ENCODE measurements around the gene AOPEP. TPM values are rescaled to one million over a fixed set of nuclear protein-coding genes. Genes with fewer than 3 reads are reported as not detected.

AOPEP gene
- total RNA-seq, 4 donors from 2014 or later, result 252 to 375 (median 312) TPM

DNA sequence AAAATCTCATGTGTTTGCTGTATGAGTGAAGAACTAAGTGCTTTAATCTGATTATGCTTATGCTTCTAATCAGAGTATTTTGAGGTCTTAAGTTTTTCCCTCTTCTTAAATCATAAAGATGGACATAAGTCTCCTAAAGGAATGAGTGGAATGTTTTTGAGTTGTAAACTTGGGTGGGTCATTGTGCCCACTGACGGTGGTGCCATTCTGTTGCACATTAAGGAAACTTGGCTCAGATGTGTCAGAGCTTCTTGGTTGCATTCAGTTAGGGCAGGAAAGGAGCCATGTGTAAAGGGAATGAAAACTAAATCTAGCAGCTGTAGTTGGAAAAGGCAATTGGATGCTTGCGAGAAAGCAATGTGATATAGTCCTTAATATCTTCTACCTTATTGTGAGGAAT is 334.4 kb downstream of the AOPEP start:
- Histone ChIP-seq H3K27me3 (no peaks in the 10 kb centered on the region), H3K27ac (peak overlapping the region in 3 of 4 donors; percentile 65 to 89 (median 87)), H3K4me3 (no peak overlapping the region), H3K36me3 (peaks cover 0 to 36% of the 10 kb centered on the region in 2 donors), H3K4me1 (peaks cover 4 to 100% (median 76%) of the 10 kb centered on the region in 3 donors), H3K9me3 (no peaks in the 10 kb centered on the region)
- ATAC-seq, result no peak
- no peak for TF ChIP-seq POLR2AphosphoS5 (IDR thresholded peaks at IDR 0.05)
- TF ChIP-seq EP300 (IDR thresholded peaks at IDR 0.05), result no peak
- TF ChIP-seq, protein P1, sequence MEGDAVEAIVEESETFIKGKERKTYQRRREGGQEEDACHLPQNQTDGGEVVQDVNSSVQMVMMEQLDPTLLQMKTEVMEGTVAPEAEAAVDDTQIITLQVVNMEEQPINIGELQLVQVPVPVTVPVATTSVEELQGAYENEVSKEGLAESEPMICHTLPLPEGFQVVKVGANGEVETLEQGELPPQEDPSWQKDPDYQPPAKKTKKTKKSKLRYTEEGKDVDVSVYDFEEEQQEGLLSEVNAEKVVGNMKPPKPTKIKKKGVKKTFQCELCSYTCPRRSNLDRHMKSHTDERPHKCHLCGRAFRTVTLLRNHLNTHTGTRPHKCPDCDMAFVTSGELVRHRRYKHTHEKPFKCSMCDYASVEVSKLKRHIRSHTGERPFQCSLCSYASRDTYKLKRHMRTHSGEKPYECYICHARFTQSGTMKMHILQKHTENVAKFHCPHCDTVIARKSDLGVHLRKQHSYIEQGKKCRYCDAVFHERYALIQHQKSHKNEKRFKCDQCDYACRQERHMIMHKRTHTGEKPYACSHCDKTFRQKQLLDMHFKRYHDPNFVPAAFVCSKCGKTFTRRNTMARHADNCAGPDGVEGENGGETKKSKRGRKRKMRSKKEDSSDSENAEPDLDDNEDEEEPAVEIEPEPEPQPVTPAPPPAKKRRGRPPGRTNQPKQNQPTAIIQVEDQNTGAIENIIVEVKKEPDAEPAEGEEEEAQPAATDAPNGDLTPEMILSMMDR (IDR thresholded peaks at IDR 0.05), result no peak
- TF ChIP-seq POLR2A (IDR thresholded peaks at IDR 0.05), result no peak
- 21% methylated on average over 2 of the region's 2 CpGs for WGBS, 2 donors (ENCODE audit: low coverage in 1 of 2)

DNA sequence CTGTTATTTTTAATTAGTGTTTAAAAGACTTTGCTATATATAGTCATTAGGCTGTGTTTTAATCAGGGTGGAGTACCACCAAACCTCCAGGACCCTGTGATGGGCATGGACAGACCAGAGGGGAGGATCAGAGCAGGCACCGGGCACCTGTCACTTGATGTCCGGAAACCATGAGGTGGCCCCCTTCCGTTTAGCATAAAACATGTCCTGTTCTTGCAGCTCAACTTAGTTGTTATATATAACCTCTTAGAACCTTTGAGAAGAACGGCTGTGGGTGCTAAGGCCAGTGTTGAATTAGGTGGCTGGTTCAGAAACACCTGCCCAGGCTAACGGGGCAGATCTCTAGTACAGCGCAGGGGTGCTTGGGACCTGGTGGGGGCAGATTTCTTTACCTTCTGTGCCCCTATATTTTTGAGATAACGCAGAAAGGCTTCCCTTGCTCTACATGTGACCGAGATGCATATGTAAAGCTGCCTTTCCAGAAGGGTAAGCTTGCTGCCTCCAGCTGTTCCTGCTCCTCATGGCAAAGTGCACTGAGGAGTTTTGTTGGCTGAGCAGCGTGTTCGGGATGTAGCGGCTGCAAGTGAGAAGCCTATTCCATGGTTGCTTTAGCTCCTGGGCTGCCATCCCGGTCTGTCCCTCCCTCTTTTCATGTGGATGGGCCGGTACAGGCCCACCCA is 335.6 kb downstream of the AOPEP start:
- 33 to 37% methylated on average over 3 to 6 of the region's 13 CpGs for WGBS, 2 donors (ENCODE audit: low coverage in 1 of 2)
- peaks cover 0 to 42% of the 10 kb centered on the region in 2 donors for H3K36me3 ChIP-seq
- TF ChIP-seq POLR2A (IDR thresholded peaks at IDR 0.05), result no peak
- TF ChIP-seq EP300 (IDR thresholded peaks at IDR 0.05), result no peak
- TF ChIP-seq POLR2AphosphoS5 (IDR thresholded peaks at IDR 0.05), result no peak
- TF ChIP-seq, protein P1 (IDR thresholded peaks at IDR 0.05), result no peak
- H3K27me3 ChIP-seq, result no peaks in the 10 kb centered on the region
- no peak for ATAC-seq
- no peaks in the 10 kb centered on the region for H3K9me3 ChIP-seq
- H3K4me3 ChIP-seq, result no peak overlapping the region
- peaks cover 7 to 100% (median 70%) of the 10 kb centered on the region in 3 donors for H3K4me1 ChIP-seq
- H3K27ac ChIP-seq, result peak overlapping the region; percentile 15 to 89 (median 84)

GRCh38 chr9:95062596-95063065 is 336.1 kb downstream of the AOPEP start:
- TF ChIP-seq EP300 (IDR thresholded peaks at IDR 0.05) (no peak), POLR2A (IDR thresholded peaks at IDR 0.05) (no peak), POLR2AphosphoS5 (IDR thresholded peaks at IDR 0.05) (no peak)
- TF ChIP-seq, protein P1 (IDR thresholded peaks at IDR 0.05), result no peak
- Histone ChIP-seq H3K27ac (peak overlapping the region; percentile 62 to 89 (median 84)), H3K27me3 (no peaks in the 10 kb centered on the region), H3K4me1 (peaks cover 7 to 100% (median 66%) of the 10 kb centered on the region in 3 donors), H3K9me3 (no peaks in the 10 kb centered on the region), H3K4me3 (no peak overlapping the region), H3K36me3 (peaks cover 0 to 47% of the 10 kb centered on the region in 2 donors)
- WGBS, 2 donors (ENCODE audit: low coverage in 1 of 2), result 31% methylated on average over 4 of the region's 7 CpGs; no CpG with 5 or more reads in 1 of the 2 donors
- no peak for ATAC-seq

- Histone ChIP-seq H3K9me3 (no peaks in the 10 kb centered on the region), H3K4me3 (no peak overlapping the region), H3K27ac (peak overlapping the region; percentile 62 to 89 (median 84)), H3K4me1 (peaks cover 7 to 100% (median 60%) of the 10 kb centered on the region in 3 donors), H3K36me3 (peaks cover 0 to 53% of the 10 kb centered on the region in 2 donors), H3K27me3 (no peaks in the 10 kb centered on the region)
- TF ChIP-seq, protein P1 (IDR thresholded peaks at IDR 0.05), result no peak
- no peak for TF ChIP-seq POLR2AphosphoS5 (IDR thresholded peaks at IDR 0.05)
- TF ChIP-seq EP300 (IDR thresholded peaks at IDR 0.05), result no peak
- no peak for TF ChIP-seq POLR2A (IDR thresholded peaks at IDR 0.05)
- WGBS, 2 donors (ENCODE audit: low coverage in 1 of 2), result 65% methylated on average over 4 of the region's 10 CpGs; no CpG with 5 or more reads in 1 of the 2 donors
- no peak for ATAC-seq
These were observed 336.8 kb downstream of the AOPEP start for GRCh38 chr9:95063300-95063699.

Measured in gastroesophageal sphincter (tissue), 4 donors.